Fibroblast of peridontal ligament (primary cell): ENCODE data around the gene LAMA3.

ENCODE experiments used
- DNase-seq: peaks from one replicate; pipeline ENCODE4 v3.0.0-alpha.2; 2010; ENCODE audit errors: extremely low read depth

Gene LAMA3

DNA sequence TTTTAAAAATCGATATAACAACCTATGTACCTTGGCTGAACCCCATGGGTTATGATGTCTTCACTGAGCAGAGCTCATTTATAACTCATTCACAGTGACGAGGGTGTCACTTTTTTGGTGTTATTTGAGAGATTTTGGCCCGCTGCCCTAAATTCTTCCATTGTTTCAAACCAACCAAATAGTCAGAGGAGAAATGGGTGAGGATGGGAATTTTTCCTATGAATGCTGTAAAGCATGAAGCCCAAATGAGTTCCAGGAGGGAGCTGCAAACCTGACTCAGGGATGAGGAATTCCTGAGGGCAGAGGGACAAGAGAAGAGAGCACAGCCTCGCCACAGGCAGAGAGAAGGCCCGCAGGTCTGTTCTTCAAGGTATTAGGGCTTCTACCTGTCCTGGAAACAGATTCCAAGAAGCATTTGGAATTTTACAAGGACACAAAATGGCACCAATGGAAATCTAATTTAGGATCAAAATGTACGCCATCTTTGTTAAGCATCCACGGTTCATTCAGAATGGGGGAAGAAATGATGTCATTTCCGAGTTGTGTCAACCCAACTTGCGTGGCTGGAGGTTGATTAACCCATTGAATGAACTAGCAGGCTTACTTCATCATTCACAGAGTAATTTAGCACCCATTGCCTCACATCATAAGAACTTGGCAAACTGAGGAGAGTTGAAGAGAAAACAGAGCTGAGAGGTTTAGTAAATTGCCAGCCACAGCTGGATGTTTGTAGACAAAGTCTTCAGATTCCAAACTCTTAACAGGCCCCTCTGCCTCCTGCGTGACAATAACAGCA, 133.5 kb downstream of the LAMA3 start:
- DNase-seq: peak; percentile 43

DNA sequence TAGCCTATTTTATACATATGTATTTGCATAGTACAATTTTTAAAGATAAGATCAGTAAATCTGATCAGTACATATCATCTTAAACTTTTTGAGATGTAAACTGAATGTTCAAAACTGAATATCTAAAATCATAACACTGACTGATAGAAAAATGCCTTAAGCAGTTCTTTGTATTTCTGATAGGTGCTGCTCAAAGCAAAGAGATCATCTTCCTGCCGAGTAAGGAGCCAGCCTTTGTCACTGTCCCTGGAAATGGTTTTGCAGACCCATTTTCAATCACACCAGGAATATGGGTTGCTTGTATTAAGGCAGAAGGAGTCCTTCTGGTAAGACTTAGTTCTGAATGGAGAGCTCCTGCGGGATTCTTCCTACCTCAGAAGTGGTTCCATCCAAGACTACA, 135.0 kb downstream of the LAMA3 start:
- no peak for DNase-seq

DNA sequence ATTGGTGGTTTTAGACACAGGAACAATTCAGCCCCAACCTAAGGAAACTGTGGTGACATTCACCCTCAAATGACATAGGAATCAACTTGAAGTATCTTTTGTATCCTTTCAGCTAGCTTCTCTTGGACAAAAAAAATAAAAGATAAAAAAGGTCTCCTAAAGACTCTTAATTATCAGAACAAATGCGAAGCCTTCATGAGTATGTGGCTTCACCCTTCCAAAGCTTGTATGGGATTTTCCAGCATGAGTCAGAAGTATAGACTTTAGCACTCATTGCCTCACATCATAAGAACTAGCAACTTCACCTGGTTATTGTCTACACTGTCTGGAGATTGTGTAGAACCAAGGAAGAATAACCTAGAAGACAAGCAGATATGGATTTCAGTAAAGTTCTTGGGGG, 135.4 kb downstream of the LAMA3 start:
- DNase-seq: no peak

DNA sequence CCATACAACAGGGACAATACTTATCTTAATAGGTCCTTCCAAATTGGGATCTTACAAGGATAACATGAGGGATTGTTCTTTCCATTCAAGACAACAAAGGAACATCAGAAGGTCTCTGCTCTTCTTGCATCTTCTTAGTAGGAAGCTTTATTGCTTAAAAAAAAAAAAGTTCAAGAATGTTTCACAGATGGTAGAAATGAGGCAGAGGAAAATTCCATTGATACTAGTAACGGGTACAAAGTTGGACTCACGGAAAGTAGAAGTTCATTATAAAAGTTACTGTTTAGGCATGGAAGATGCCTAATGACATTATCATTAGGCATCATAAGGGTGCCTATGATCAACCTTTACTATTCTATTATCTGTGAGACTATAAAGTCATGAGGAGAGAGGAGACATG, 136.2 kb downstream of the LAMA3 start:
- no peak for DNase-seq

DNA sequence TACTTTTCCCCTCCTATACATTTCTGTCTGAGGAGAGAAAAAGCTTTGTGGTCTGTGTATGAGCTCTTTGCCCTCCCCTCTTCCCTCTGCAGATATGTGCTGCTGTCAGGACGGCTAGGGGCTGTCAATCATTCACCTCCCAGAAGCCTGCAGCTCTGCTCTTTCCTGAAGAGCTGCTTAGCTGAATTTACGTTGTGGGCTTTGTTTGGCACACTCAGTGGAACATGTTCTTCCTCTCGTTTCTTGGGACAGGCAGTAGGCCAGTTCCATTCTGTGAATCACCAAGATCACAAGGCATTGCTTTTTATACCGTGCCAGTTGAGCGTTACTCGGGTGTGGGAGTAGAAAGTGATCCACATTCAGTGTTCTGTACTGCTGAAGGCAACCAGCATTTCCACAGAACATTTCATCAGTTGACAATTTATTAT, 136.7 kb downstream of the LAMA3 start:
- DNase-seq: peak; percentile 92

DNA sequence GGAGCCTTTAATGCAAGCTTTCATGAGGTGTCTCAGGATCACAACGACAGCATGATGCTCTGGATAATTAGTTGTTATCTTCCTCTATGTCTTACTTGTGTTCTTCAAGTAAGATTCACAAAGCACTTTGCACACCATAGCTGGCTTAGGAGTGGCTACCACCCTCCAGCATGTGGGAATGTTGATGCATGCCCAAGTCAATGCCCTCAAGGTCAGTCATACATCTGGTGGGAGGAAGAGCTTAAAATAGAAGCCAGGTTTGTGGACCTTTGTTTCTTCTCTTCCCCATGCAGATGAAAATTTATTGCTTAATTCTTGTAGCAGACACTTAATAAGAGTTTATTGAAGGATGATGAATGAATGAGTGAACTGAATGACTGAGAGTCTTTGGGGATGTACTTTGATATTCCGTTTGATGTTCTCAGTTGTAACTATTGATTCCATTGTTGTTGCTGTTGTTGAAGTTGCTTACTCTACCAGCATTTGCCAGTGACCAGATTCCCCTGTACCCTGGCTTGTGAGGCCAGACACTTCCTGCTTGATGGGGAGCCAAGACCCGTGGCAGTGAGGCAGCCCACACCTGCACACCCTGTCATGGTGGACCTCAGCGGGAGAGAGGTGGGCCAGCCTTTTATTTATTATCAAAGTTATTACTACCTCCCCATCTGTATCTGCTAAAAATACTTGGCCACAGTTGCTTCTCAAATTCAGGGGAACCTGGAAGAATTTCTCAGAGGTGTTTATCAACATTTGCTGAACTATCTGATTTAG, 137.8 kb downstream of the LAMA3 start:
- DNase-seq: no peak

DNA sequence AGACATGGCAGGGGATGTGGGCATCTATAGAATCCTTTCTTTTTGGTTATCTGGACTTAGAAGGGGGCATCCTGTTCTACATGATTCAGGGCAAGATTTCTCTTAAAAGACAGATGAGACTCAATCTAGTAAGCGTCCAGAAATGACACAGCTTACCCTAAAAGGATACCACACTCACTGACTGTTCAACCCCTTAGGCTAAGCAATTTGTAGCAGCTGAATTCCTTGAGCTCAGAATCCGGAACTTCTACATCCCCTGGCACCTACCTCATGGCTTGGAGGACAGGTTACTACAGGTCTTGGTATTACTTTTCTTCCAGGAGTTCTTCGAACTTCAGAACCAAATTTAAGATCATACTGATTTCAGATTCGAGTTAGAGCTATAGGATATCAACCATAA, 138.4 kb downstream of the LAMA3 start:
- no peak for DNase-seq

DNA sequence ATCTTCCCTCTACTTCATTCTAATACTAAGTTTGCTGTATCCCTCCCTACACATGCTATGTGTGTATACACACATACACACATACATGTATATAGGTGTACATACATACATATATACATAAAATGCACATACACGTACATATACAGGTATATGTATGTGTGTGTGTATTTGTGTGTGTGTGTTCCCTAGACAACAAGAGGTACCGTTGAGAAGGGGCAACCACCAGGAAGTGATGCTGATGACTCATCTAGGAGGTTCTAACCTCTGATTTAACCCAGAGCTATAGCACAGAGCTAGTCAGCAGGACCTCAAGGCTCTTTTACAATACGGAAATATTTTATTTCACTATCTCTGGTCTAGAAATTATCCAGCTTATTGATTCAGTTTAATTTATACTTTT, 139.2 kb downstream of the LAMA3 start:
- DNase-seq: peak; percentile 37

DNA sequence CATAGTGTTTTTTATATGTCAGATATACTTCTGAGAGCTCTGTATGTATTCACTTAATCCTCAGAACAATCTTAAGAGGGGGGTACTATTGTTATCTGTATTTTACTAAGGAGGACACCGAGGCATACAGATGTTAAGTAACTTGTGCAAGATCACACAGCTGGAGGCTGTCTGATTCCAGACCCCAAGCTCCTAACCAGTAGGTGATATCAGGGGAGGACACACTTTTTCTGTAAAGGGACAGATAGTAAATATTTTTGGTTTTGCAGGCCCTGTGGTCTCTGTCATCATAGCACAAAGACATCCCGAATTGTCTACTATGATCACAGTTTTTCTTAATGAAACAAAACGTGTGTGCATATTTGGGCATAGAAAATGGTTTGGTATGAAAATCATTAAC, 143.7 kb downstream of the LAMA3 start:
- no peak for DNase-seq

DNA sequence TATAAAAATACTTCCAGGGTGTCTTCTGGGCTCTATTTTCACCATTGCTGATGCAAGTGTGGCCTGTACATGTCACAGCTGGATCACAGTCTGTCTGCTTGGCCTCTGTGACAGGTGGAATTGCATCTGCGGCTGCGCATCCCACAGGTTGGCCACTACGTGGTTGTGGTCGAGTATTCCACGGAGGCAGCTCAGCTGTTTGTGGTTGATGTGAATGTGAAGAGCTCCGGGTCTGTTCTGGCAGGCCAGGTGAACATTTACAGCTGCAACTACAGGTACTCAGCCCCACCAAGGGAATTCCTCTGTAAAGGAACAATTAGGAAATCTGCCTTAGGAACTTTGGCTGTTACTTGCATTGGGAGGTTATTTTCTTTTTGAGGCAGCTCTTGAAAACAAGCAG, 144.5 kb downstream of the LAMA3 start:
- no peak for DNase-seq

DNA sequence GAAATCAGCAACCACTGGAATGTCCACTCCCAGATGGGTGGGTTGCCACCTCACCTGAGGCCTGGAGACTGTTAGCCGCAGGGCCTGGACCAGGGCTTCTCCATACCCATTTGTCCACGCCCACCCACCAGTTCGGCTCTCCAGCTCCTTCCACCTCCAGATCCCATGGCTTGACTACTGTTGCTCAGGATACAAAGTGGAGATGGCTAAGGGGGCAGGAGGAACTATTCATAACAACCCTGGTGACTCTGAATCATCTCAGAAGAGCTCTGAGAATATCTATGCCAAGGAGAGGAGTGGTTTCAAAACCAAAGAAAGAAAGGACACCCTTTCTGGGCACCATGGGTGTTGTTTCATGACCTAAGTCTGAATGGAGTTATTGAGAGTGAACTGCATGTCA, 145.8 kb downstream of the LAMA3 start:
- no peak for DNase-seq

DNA sequence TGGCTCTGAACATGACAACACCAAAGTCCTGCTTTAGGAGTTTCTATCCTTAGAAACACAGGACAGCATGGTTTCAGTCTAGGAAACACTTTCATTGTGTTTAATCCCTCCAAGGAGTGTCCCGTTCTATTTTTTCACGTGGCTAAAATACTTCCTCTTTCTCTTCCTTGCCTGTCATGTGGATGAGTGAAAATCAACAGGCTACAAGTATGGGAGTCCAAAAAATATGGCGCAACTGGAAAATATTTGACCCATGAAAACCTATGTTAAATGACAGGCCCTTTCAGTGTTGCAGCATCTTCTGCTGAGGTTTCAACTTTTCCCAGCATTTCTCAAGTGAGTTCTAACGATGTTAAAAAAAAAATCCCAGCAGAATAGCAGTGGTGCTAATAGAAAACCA, 146.3 kb downstream of the LAMA3 start:
- peak; percentile 42 for DNase-seq

DNA sequence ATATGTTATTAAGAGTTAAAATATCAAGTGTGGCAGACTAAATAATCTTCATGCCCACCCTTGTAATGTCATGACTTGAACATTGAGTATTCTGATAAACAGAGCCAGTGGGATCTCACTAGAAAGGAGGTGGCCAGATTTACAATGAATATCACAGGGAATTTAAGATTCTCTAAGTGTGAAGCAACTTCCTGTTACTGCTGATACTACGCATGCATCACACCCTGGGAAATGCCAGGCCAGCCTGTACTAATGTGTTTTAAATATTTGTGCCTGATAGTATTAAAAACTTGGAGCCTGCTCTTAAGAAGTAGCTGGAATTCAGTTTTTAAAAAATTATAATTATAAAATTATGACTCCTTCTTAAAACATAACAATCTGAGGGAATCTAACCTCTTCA, 148.3 kb downstream of the LAMA3 start:
- peak; percentile 45 for DNase-seq

DNA sequence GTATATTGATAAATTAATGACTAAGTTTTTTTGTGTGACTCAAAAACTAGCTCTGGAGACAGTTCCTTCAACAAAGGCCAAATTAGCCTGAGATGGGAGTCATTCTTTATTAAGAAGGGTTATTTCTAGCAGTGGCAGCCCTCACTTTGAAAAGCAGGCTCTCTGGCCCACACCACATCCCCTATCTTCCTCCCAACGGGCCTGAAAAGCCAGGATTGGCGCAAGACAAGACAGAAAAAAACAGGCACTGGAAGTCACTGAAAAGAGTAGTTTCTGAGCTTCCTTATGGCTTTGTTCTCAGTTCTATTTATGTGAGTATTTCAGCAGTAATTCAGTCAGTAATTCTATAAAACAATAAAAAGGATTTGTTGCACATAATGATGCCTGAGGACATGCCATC, 149.0 kb downstream of the LAMA3 start:
- no peak for DNase-seq

DNA sequence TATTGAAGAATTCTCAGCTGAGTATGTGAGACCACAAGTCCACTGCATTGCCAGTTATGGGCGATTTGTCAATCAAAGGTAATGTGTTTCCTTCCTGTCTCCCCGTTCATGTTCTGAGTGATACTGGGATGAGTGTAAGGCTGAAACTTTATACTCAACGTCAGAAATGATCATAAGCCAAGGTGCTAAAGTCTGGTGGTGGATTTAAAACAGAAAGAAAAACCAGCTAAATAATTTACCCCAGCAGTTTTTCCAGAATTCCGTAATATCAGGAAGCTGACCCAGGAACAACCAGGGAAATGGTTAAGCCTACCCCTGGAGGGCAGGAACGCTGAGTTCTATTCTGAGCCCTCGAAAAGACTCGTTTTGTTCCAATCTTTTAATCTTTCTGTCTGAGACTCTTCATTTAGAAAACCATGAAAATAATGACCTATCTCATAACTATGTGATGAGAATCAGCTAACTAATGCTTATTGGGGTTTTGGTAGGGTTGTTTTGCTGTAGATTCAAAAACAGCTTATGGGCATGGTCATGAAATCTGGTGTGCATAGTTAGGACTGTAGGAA, 149.6 kb downstream of the LAMA3 start:
- DNase-seq: peak; percentile 33

DNA sequence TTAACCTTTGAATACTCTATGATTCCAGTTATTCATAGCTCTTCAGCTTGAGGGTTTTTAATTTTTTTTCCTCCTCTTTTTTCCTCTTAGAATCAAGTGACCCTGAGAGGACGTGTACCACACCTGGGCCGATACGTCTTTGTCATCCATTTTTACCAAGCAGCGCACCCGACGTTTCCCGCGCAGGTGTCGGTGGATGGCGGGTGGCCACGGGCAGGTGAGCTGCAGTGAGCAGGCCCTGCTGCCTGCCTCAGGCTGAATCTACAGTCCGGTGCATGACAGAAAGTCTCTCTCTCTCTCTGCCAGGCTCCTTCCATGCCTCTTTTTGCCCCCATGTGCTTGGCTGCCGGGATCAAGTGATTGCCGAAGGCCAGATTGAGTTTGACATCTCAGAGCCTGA, 153.1 kb downstream of the LAMA3 start:
- DNase-seq: no peak

DNA sequence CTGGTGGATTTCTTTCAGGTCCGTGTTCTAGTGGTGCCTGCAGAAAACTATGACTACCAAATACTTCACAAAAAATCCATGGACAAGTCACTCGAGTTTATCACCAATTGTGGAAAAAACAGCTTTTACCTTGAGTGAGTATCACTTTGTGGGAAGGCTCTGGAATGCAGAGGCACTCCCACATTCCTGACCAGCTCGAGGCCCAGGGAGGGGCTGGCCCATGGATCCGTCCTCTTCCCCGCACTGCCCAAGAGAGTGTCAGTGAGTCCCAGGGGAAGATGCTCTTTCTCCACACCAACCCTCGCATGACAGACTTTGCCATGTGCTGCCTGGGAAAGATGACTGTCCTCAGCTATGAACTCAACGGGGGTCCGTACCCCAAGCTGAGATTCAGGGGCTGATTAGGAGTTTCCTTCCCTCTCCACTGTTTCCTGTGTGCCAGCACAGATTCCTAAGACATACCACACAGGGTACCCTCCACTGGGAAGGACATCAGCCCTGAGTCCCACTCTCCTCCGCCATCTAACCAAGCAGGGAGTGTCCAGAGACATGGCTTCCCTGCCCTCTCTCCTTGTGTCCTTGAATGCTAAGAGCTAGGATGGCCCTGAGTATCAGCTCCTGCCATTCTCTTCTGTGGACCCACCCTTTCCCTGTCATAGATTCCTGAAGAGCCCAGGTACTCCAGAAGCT, 155.9 kb downstream of the LAMA3 start:
- DNase-seq: no peak

DNA sequence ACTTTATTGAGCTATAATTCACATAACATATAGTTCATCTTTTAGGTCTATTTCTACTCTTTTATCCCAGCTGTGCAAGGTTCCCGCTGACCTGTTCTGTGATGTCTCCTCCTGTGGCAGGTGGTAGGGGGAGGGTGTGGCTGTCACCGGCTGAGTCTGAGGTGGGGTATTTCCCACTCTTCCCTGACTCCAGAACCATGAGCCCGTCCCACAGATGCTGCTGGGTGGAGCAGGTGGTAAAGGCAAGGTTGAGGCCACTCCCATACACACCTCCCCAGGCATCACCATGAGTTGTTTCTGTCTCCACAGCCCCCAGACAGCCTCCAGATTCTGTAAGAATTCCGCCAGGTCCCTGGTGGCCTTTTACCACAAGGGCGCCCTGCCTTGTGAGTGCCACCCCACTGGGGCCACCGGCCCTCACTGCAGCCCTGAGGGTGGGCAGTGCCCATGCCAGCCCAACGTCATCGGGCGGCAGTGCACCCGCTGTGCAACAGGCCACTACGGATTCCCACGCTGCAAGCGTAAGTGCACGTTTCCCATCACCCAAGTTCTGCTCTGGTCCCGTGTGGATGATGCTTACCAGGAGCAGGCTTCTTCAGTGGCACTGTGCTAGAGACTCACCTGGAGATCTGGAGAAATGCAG, 156.9 kb downstream of the LAMA3 start:
- DNase-seq: no peak

DNA sequence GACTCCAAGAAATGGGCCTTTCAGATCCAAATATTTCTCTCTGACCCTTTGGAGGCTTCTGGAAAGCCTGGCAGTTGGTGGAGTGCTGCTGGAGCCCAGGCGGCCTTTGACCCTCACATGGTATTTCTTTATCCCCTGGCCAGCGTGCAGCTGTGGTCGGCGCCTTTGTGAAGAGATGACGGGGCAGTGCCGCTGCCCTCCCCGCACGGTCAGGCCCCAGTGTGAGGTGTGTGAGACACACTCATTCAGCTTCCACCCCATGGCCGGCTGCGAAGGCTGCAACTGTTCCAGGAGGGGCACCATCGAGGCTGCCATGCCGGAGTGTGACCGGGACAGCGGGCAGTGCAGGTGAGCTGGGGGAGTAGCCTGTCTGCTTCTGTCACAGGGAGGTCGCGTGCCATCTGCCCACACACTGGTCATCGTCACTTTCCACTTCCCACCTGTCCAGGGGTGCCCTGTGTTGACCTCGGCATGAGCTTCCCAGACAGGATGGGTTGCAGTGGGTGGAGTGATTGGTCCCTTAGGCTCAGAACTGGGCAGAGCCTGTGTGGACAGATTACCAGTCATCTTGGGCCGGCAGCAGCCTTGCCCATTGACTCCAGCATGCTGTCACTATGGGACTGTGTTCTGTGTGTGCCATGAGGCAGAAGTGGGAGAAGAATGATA, 158.2 kb downstream of the LAMA3 start:
- no peak for DNase-seq

DNA sequence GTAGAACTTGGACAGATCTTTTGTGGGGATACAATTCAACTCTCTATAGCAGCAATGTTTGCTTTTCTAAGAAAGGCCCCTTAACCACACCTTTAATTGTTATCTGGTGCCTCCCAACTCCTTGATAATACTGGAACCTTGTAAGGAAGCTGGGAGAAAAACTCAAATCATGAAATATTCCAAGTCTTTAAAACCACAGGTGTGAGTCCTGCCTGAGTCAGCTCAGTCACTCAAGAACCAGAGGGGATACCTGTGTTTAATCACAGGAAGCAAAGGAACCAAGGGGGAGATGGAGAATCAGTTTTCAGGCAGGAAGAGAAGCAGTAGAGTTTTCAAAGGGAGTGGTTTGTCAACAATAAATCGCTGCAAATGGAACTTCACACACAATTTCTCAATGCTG, 159.9 kb downstream of the LAMA3 start:
- no peak for DNase-seq

DNA sequence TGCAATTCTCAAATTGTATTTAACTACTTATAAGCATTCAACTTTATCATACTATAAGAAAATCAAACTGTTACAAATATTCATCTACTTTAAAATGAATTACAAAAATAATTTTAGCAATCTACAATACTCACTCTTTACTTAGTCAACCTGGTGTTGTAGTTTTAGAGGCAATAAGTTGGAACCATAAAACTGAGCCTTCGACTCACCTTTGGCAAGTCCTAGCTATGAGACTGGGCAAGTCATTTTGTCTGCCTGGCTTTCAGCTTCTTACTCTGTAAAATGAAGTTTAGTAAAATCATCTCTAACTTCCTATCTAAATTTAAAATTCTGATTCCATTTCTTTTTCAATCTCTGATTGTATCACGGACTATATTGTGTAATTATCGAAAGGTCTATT, 161.0 kb downstream of the LAMA3 start:
- no peak for DNase-seq
